Thoracic aorta (tissue), 2 donors: Measurements from ENCODE around the gene FOXL2NB. TPM values are rescaled to one million over a fixed set of nuclear protein-coding genes. Genes with fewer than 3 reads are reported as not detected.
A peak's percentile ranks its signal among the peaks of the same experiment; 100 is the strongest.

ENCODE experiments used
- ATAC-seq: fragments of 150-250 bp; one replicate; pipeline ENCODE4 v1.8.0; 2017; ENCODE audit warnings: low read depth; ENCODE audit not compliant: insufficient number of reproducible peaks, low FRiP score
- DNase-seq: peaks from one replicate; pipeline ENCODE4 v3.0.0-alpha.2; 2020; ENCODE audit warnings: low spot score
- H3K27ac ChIP-seq, 2 donors: fragments of 200-600 bp; sonication (generic); 1 replicate in 1 of 2; 2 replicates in 1 of 2; pipeline ENCODE4 v1.5.1; 2016; ENCODE audit warnings: mild to moderate bottlenecking in 2 of 2, moderate library complexity in 2 of 2
- H3K27me3 ChIP-seq: fragments of 200-600 bp; sonication (generic); replicated peaks from 2 replicates; pipeline ENCODE4 v1.6.0; 2016; ENCODE audit warnings: mild to moderate bottlenecking; ENCODE audit not compliant: insufficient read depth
- H3K36me3 ChIP-seq: fragments of 200-600 bp; sonication (generic); one replicate; pipeline ENCODE4 v1.5.1; 2016
- H3K4me1 ChIP-seq, 2 donors: fragments of 200-600 bp; sonication (generic); 1 replicate in 1 of 2; 2 replicates in 1 of 2; pipeline versions ENCODE4 v1.5.1 to v1.6.0; 2016; ENCODE audit warnings: low read depth in 2 of 2, mild to moderate bottlenecking in 1 of 2; ENCODE audit not compliant: control insufficient read depth in 1 of 2
- H3K4me3 ChIP-seq: fragments of 200-600 bp; sonication (generic); 2 replicates; pipeline ENCODE4 v1.5.1; 2016; ENCODE audit warnings: mild to moderate bottlenecking
- H3K9me3 ChIP-seq: fragments of 200-600 bp; sonication (generic); 2 replicates; pipeline ENCODE4 v1.5.1; 2016
- total RNA-seq, 2 donors: library from RNA; depleted of rRNA; stranded (reverse); fragments of >200 nt; gene quantifications; one replicate each; pipeline versions ENCODE4 v1.1.0 to v1.2.3, GENCODE V29; 2016
- TF ChIP-seq, protein P1 (sequence below): fragments of 200-600 bp; sonication (generic); IDR thresholded peaks from one replicate; pipeline ENCODE4 v1.5.1; 2019; ENCODE audit warnings: antibody characterized with exemption

The FOXL2NB gene
- total RNA-seq, 2 donors from 2014 or later: not detected

DNA sequence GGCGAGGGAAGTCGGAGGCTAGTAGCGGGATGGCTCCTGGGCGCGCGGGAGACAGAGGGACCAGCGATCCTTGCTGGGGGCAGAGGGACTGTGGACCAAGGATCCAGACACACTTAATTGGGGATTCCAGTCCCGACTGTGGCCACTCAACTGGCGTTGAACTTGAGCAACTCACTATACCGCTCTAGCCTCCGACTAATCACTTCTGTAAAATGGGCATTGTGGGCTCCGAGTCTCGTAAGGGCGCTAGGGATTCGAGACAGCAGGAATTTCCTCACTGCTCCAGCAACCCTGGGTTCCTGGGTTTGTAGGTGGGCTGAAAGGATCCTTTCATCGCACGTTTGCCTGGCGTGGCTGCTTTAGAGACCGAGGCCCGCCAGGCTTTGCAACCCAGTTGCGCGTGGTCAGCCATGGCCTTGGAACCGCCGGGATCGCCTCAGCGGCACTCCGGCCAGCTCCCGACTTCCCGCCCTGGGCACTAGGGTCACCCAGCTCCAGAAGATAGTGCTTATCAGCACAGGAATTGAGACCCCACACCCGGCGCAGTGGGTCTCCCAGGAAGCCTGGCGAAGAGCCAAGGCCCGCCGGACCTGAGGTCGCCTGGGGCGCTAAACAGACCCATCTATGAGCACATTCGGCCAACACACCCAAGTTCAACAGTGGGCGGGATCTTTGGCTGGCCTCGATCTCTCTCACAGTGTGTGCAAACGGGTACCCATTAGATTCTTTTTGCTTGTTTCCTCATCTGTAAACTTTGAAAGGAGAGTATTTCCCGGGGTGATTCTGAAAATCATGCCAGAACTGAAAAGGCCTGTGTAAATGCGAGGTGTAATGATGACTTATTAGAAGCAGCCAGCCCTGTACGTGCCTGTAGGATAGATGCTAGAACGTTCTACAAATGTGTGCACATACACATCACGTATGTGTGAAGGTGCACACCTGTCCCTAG is 10.0 kb upstream of the FOXL2NB start:
- ATAC-seq (no peak), DNase-seq (no peak)
- TF ChIP-seq, protein P1, sequence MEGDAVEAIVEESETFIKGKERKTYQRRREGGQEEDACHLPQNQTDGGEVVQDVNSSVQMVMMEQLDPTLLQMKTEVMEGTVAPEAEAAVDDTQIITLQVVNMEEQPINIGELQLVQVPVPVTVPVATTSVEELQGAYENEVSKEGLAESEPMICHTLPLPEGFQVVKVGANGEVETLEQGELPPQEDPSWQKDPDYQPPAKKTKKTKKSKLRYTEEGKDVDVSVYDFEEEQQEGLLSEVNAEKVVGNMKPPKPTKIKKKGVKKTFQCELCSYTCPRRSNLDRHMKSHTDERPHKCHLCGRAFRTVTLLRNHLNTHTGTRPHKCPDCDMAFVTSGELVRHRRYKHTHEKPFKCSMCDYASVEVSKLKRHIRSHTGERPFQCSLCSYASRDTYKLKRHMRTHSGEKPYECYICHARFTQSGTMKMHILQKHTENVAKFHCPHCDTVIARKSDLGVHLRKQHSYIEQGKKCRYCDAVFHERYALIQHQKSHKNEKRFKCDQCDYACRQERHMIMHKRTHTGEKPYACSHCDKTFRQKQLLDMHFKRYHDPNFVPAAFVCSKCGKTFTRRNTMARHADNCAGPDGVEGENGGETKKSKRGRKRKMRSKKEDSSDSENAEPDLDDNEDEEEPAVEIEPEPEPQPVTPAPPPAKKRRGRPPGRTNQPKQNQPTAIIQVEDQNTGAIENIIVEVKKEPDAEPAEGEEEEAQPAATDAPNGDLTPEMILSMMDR: no peak
- Histone ChIP-seq H3K9me3 (no peaks in the 10 kb centered on the region), H3K27me3 (peaks cover 41% of the 10 kb centered on the region), H3K4me3 (peak overlapping the region; percentile 66), H3K27ac (no peak overlapping the region), H3K4me1 (peaks cover 28 to 42% of the 10 kb centered on the region in 2 donors), H3K36me3 (no peaks in the 10 kb centered on the region)

- peak overlapping the region; percentile 32 for H3K4me3 ChIP-seq
- peaks cover 48% of the 10 kb centered on the region for H3K27me3 ChIP-seq
- H3K36me3 ChIP-seq: no peaks in the 10 kb centered on the region
- TF ChIP-seq, protein P1: no peak
- peaks cover 28 to 42% of the 10 kb centered on the region in 2 donors for H3K4me1 ChIP-seq
- H3K27ac ChIP-seq: no peak overlapping the region
- DNase-seq (no peak), ATAC-seq (peak; percentile 3)
- H3K9me3 ChIP-seq: no peaks in the 10 kb centered on the region
Observed at GRCh38 chr3:138937690-138938055, 9.3 kb upstream of the FOXL2NB start.

- Histone ChIP-seq H3K9me3 (no peaks in the 10 kb centered on the region), H3K4me3 (peak overlapping the region; percentile 32), H3K36me3 (no peaks in the 10 kb centered on the region), H3K4me1 (peaks cover 28 to 42% of the 10 kb centered on the region in 2 donors), H3K27ac (peak overlapping the region in 1 of 2 donors; percentile 15), H3K27me3 (peaks cover 54% of the 10 kb centered on the region)
- ATAC-seq (no peak), DNase-seq (no peak)
- TF ChIP-seq, protein P1: no peak
Observed at GRCh38 chr3:138938056-138938876, 8.8 kb upstream of the FOXL2NB start.

GRCh38 chr3:138938877-138939560 is 8.0 kb upstream of the FOXL2NB start:
- Histone ChIP-seq H3K27me3 (peaks cover 61% of the 10 kb centered on the region), H3K4me1 (peaks cover 28 to 42% of the 10 kb centered on the region in 2 donors)

More at GRCh38 chr3:138938877-138939560, 8.0 kb upstream of the FOXL2NB start:
- H3K9me3 ChIP-seq: no peaks in the 10 kb centered on the region
- DNase-seq (no peak), ATAC-seq (no peak)
- no peak overlapping the region for H3K27ac ChIP-seq
- H3K4me3 ChIP-seq: peak overlapping the region; percentile 32
- H3K36me3 ChIP-seq: no peaks in the 10 kb centered on the region
- TF ChIP-seq, protein P1: no peak
